Activated T-helper 1 cell treated with anti-CD3 and anti-CD28 coated beads, Interleukin-2, amount 50 U/mL, for 16 hours (primary cell): ENCODE results near the gene SRPK2.
"Not testable (repeated sequence)": the region's sequence is repeated elsewhere in the genome, so short reads cannot be mapped to it uniquely, and the experiment has no call there.

Source experiments
- DNase-seq, 2 donors: peaks; one replicate each; pipeline ENCODE4 v3.0.0-alpha.2; 2020; ENCODE audit warnings: low read depth in 1 of 2, low spot score in 1 of 2

The SRPK2 gene

GRCh38 chr7:105388356-105389087 is at the start of gene SRPK2:
SRPK2 (minus strand) TSS chr7:105388921.
- peak; percentile 47 to 69 for DNase-seq

DNA sequence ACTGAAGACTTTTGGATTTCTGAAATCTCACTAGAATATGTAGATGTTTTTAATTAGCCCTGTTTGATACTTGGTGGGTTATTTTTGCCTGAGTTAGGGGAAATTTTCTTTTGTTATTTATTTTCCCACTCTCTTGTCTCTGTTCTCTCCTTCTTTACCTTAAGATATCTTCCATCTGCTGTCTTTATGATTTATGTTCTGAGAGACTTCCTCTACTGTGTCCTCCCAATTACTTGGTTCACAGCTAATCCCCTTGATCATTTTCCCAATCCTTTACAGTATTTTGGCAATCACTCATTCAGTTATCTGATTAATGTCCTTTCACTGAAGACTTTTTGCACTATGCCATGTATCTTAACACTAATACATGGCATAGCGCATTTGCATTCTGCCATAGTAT is 49.5 kb upstream of the SRPK2 start:
- no peak for DNase-seq

DNA sequence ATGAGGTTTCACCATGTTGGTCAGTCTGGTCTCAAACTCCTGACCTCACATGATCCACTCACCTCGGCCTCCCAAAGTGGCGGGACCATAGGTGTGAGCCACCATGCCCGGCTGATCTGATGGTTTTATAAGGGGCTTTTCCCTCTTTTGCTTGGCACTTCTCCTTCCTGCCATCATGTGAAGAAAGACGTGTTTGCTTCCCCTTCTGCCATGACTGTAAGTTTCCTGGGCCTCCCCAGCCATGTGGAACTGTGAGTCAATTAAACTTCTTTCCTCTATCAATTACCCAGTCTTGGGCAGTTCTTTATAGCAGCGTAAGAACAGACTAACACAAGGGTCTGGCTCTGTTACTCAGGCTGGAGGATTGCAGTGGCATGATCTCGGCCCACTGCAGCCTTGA is 48.6 kb upstream of the SRPK2 start:
- DNase-seq, result not testable (repeated sequence)

DNA sequence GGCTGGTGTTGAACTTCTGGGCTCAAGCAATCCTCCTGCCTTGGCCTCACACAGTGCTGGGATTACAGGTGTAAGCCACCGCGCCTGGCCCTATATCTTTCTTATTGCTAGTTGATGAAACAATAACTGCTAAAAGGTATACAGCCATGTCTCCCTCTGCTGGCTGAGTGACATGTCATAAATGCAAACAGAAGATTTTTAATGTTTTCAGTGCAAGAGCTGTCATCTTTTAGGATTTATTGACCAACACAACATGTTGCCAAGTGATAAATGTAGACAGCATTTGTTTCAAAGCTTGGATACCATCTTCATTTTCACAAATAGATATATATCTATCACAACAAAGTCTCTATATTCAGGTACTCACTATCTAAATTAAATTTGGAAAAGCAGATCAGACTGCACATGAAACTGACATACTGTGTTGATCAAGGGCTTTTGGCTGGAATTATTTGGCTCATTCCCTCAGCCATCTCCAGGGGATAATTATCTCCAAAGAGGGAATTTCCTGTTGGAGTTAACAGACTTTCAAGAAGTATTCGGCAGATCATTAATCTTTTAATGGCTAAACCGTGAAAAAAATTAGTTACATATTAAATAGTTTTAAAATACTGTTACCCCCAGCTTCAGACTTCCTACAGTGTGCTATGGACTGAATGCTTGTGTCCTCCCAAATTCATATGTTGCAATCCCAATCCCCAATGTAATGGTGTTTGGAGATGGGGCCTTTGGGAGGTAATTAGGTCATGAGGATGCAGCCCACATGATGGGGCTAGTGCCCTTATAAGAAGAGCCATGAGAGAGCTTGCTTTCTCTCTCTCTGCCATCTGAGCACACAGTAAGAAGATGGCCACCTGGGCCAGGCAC is 41.3 kb upstream of the SRPK2 start:
- DNase-seq, result peak in 1 of 2 donors; percentile 5

DNA sequence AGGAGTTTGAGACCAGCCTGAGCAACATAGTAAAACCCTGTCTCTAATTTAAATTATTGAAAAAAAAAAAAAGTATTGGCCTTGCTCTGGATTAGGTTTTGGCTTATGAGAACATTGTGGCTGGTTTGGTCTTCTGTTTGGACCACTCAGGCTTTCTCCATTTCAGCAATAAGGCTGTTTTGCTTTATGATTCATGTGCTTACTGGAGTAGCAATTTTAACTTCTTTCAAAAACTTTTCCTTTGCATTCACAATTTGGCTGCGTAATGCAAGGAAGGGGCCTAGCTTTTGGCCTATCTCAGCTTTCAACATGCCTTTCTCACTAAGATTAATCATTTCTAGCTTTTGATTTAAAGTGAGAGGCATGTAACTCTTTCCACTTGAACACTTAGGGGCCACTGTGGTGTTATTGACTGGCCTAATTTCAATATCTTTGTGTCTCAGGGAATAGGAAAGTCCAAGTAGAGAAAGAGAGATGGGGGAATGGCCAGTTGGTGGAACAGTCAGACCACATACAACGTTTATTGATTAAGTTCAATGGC is 38.0 kb upstream of the SRPK2 start:
- no peak for DNase-seq

DNA sequence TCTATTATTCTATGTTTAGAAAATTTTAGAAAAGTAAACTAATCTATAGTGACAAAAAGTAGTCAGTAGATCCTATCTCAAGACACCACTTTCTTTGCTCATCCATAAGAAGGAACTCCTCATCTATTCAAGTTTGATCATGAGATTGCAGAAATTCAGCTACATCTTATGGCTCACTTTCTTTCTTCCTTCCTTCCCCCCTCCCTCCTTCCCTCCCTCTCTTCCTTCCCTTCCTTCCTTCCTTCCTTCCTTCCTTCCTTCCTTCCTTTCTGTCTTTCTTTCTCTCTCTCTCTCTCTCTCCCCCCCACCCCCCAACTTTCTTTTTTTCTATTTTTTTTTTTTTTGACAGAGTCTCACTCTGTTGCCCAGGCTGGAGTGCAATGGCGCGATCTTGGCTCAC is 35.3 kb upstream of the SRPK2 start:
- no peak for DNase-seq

DNA sequence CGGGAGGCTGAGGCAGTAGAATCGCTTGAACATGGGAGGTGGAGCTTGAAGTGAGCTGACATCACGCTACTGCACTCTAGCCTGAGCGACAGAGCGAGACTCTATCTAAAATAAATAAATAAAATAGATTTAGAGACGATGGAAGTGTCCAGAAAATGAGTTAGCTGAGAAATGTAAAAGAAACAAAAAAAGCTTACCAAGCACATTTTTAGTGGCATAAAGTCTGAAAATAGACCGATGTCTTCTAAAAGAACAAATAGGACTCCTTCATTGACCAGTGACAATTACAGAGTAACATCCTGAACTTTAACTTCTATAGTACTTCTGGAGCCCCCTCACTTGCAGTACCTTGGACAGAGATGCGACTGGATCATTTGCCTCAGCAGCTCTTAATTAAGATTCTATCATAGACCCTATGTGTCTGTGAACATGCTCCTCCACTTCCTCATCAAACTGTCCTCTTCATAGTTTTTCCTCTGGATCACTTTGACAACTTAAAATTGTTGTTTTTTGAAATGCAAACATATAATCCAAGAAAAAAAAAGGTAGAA is 25.2 kb upstream of the SRPK2 start:
- DNase-seq, result no peak

DNA sequence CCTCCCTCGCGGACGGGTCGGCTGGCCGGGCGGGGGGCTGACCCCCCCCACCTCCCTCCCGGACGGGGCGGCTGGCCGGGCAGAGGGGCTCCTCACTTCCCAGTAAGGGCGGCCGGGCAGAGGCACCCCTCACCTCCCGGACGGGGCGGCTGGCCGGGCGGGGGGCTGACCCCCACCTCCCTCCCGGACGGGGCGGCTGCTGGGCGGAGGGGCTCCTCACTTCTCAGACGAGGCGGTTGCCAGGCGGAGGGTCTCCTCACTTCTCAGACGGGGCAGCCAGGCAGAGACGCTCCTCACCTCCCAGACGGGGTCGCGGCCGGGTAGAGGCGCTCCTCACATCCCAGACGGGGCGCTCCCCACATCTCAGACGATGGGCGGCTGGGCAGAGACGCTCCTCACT is 22.1 kb upstream of the SRPK2 start:
- DNase-seq, result not testable (repeated sequence)

- not testable (repeated sequence) for DNase-seq
These were observed 21.1 kb upstream of the SRPK2 start for GRCh38 chr7:105409775-105410174.

- no peak for DNase-seq
These were observed 20.2 kb upstream of the SRPK2 start for GRCh38 chr7:105408791-105409410.

- DNase-seq, result no peak
These were observed 14.4 kb upstream of the SRPK2 start for GRCh38 chr7:105403128-105403527.

DNA sequence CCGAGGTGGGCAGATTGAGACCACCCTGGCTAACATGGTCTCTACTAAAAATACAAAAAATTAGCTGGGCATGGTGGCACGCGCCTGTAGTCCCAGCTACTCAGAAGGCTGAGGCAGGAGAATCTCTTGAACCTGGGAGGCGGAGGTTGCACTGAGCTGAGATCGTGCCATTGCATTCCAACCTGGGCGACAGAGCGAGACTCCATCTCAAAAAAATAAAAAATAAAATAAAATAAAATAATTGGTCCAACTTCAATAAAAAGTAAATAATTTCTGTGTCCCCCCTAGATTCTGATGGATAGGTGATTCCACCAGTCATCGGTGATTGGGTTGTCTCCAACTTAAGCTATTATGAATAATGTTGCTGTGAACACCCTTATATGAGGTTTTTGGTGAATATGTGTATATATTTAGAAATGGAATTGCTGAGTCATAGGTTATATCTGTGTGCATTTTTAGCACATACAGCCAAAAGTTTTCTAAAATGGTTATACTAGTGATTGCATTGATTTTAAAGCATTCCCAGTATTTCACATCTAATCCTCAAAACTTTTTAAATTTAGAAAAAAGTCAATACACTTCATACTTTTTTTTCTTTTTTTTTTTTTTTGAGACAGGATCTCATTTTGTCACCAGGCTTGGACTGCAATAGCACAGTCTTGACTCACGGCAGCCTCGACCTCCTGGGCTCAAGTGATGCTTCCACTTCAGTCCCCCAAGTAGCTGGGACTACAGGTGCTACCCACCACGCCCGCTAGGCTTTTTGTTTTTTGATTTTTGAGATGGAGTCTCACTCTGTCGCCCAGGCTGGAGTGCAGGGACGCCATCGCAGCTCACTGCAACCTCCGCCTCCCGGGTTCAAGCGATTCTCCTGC is 13.7 kb upstream of the SRPK2 start:
- DNase-seq, result no peak

DNA sequence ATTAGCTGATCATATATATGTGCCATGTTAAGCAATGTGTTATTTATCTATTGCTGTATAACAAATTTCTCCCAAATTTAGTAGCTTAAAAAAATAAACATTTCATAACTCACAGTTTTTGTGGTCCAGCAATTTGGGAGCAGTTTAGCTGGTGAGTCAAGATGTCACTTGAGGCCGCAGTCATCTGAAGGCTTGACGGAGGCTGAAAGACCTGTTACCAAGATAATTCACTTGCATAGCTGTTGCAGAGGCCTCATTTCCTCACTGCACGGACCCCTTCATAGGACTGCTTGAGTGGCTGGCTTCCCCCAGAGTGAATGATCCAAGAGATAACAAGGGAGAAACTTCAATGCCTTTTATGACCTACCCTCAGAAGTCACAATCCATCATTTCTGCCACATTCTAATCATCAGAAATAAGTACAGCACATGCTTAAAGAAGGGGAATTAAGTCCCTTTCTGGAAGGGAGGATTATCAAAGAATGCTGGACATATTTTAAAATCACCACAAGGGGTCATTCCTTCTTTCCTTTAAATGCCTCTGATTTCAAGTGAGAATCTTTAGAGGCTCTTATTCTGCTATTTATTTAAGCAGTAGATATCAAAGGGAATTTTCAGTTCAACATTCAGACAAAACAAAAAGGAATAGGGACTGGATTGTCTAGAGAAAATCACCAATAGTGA is 10.5 kb upstream of the SRPK2 start:
- no peak for DNase-seq

GRCh38 chr7:105396566-105396965 is 7.8 kb upstream of the SRPK2 start:
- no peak for DNase-seq

DNA sequence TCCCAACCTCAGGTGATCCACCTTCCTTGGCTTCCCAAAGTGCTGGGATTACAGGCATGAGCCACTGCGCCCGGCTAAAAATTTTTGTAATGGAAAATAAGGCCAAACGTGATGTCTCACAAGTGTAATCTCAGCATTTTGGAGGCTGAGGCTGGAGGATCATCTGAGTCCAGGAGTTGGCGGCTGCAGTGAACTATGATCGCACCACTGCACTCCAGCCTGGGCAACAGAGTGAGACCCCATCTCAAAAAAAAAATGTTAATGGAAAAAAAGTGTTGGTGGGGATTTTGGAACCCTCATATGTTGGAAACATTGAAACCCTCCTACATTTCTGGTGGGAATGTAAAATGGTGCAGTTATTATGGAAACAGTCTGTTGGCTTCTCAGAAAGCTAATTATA is 2.7 kb upstream of the SRPK2 start:
- DNase-seq, result no peak

DNA sequence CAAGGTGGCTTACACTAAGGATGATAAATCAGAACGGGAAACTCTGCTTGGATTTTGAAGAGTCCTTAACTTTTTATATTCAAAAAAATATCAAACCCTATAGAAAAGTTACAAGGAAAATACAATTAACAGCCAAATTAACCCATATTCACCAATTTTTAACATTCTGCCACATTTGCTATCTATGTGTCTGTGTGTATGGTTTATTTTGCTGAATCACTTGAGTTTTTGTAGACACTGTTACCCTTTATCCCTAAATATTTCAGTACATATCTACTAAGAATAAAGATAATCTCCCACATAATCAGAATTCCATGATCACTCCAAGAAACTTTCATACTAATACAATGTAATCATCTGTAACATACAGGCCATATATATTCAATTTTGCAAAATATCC is 1.2 kb upstream of the SRPK2 start:
- no peak for DNase-seq

- no peak for DNase-seq
These were observed 448 bp upstream of the SRPK2 start for GRCh38 chr7:105389088-105389650.

GRCh38 chr7:105387508-105388355 is 989 bp downstream of the SRPK2 start:
- DNase-seq, result peak; percentile 20 to 30

DNA sequence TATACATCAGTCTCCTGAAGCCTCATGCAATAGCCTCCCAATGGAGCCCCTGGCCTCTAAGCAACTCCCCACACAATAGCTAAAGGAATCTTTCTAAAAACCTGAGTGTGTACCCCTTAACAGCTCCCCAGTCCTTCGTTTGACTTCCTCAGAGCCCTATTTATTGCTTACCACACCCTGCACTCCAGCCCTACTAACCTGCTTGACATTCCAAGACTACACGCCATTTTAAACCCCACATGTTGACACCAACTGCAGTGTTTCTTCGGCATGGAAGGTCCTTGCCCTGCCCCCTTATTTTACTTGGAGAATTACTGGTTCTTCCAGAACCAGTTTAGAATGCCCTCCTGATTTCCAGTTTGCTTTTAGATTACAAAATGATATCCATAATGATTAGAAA is 10.8 kb downstream of the SRPK2 start:
- no peak for DNase-seq
